ENCODE results near the gene ADCY5. TPM values are rescaled to one million over a fixed set of nuclear protein-coding genes. Genes with fewer than 3 reads are reported as not detected.

ADCY5 gene
- total RNA-seq, 2 experiments from 2014 or later: 0.10 TPM; not detected in 1

DNA sequence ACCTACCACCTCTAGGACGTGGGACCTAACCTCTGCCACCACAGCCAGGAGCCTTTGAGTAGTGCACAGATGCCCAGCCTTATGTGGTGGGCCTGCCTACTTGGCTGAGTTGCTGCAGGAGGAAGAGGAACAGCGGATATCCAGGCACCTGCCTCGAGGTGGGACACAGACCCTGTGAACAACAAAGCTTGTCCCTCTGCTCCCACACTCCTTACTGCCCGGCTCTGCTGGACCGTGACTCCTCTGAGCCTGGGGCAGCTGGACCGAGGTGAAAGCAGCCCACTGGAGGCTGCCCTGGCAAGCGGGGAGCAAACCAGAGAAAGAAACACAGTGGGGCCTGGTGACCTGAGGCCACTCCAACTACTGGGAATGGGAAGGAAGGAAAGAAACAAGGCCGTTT, 149.3 kb downstream of the ADCY5 start:
- Mint-ChIP-seq H3K36me3 (ENCODE audit: low read depth) (no peaks in the 10 kb centered on the region), H3K4me1 (ENCODE audit: low read depth) (no peaks in the 10 kb centered on the region), H3K27ac (no peak overlapping the region), H3K27me3 (ENCODE audit: low read depth) (no peaks in the 10 kb centered on the region), H3K4me3 (no peak overlapping the region), H3K9me3 (no peaks in the 10 kb centered on the region)
- DNase-seq: no peak
- intact Hi-C loops (cut with micrococcal nuclease): no loop called here
- CTCF ChIA-PET: no interaction called here

DNA sequence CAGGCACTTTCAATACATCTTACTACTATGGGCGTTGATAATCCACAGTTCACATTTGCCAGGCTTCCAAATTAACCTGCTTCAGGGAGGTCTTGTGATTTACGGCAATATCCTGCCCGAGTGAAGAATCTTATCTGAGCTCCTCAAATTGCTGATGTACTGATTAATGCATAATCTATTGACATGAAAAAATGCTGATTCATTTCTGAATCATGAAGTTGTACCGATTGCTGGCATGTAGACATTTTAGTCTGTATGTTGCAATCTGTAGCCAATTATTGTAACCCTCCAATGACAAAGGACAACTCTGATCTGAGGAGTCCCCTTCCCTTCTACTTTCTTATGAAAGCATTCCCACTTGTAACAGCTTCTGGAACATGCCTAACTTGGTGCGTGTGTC, 150.0 kb downstream of the ADCY5 start:
- Mint-ChIP-seq H3K27ac (no peak overlapping the region), H3K4me1 (ENCODE audit: low read depth) (no peaks in the 10 kb centered on the region), H3K27me3 (ENCODE audit: low read depth) (no peaks in the 10 kb centered on the region), H3K9me3 (no peaks in the 10 kb centered on the region), H3K36me3 (ENCODE audit: low read depth) (no peaks in the 10 kb centered on the region), H3K4me3 (no peak overlapping the region)
- no peak for DNase-seq
- intact Hi-C loops (cut with micrococcal nuclease): no loop called here
- CTCF ChIA-PET: no interaction called here

DNA sequence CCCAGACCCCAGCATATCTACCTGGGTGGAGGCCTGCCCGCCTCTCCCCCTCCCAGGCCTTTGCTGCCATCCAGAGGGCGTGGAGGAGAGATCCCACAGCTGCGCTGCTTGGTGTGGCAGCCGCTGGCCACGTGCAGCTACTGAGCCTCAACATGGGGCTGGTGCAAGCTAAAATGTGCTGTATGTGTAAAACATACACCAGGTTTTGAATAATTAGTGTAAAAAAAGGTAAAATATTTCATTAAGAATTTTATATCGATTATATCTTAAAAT, 151.3 kb downstream of the ADCY5 start:
- Mint-ChIP-seq H3K9me3 (no peaks in the 10 kb centered on the region), H3K27me3 (ENCODE audit: low read depth) (no peaks in the 10 kb centered on the region), H3K4me1 (ENCODE audit: low read depth) (no peaks in the 10 kb centered on the region), H3K36me3 (ENCODE audit: low read depth) (no peaks in the 10 kb centered on the region), H3K4me3 (no peak overlapping the region), H3K27ac (no peak overlapping the region)
- peak; percentile 23 for DNase-seq
- CTCF ChIA-PET: no interaction called here
- intact Hi-C loops (cut with micrococcal nuclease): no loop called here

- intact Hi-C loops (cut with micrococcal nuclease): no loop called here
- CTCF ChIA-PET: no interaction called here
- Mint-ChIP-seq H3K27ac (no peak overlapping the region), H3K27me3 (ENCODE audit: low read depth) (no peaks in the 10 kb centered on the region), H3K36me3 (ENCODE audit: low read depth) (no peaks in the 10 kb centered on the region), H3K9me3 (no peaks in the 10 kb centered on the region), H3K4me3 (no peak overlapping the region), H3K4me1 (ENCODE audit: low read depth) (no peaks in the 10 kb centered on the region)
- no peak for DNase-seq
Observed at GRCh38 chr3:123296836-123297626, 151.9 kb downstream of the ADCY5 start.

DNA sequence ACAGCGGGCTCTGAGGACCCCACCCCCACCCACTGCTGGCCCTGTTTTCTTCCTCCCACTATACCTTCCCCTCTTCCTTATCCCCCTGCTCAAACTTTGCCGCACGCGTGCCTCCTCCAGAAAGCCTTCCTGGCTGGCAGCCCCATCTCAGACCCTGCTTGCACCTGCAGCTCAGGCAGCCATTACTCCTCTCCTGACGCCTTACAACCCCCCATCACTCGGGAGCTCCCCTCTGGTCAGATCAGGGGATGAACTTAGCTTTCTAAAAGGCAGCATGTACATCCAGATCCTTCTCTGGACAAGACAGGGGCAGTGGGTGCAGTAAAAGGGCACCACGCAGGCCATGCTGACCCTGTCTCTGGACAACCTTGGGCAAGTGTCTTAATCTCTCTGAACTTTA, 152.6 kb downstream of the ADCY5 start:
- no peak overlapping the region for H3K4me3 Mint-ChIP-seq
- no peak overlapping the region for H3K27ac Mint-ChIP-seq
- no peaks in the 10 kb centered on the region for H3K9me3 Mint-ChIP-seq
- no peaks in the 10 kb centered on the region for H3K4me1 Mint-ChIP-seq (ENCODE audit: low read depth)
- CTCF ChIA-PET: no interaction called here
- DNase-seq: no peak
- intact Hi-C loops (cut with micrococcal nuclease): no loop called here
- H3K27me3 Mint-ChIP-seq (ENCODE audit: low read depth): no peaks in the 10 kb centered on the region
- no peaks in the 10 kb centered on the region for H3K36me3 Mint-ChIP-seq (ENCODE audit: low read depth)

DNA sequence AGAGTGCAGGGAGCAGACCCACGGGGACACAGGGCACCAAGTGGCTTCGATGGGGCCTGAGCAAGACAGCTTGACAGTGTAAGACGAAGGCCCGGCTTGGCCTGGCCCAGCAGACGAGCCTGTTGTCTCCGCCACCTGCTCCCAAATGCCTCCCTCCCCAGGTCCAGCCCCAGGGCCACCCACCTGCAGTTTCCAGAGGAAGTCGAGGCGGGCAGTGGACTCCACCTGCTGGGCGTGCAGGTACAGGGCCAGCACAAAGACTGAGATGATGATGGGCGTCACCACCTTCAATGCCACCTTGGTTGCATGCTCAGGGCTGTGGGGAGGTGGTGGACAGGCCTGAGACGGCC, 153.0 kb downstream of the ADCY5 start:
- Mint-ChIP-seq H3K4me3 (no peak overlapping the region), H3K27me3 (ENCODE audit: low read depth) (no peaks in the 10 kb centered on the region), H3K36me3 (ENCODE audit: low read depth) (no peaks in the 10 kb centered on the region), H3K9me3 (no peaks in the 10 kb centered on the region), H3K27ac (no peak overlapping the region), H3K4me1 (ENCODE audit: low read depth) (no peaks in the 10 kb centered on the region)
- DNase-seq: no peak
- CTCF ChIA-PET: no interaction called here
- intact Hi-C loops (cut with micrococcal nuclease): no loop called here

GRCh38 chr3:123295171-123295900, 153.6 kb downstream of the ADCY5 start:
- H3K27me3 Mint-ChIP-seq (ENCODE audit: low read depth): no peaks in the 10 kb centered on the region
- no peaks in the 10 kb centered on the region for H3K9me3 Mint-ChIP-seq
- no peak overlapping the region for H3K4me3 Mint-ChIP-seq
- no peak overlapping the region for H3K27ac Mint-ChIP-seq
- intact Hi-C loops (cut with micrococcal nuclease): no loop called here
- no peaks in the 10 kb centered on the region for H3K36me3 Mint-ChIP-seq (ENCODE audit: low read depth)
- no peaks in the 10 kb centered on the region for H3K4me1 Mint-ChIP-seq (ENCODE audit: low read depth)
- DNase-seq: no peak
- CTCF ChIA-PET: no interaction called here

GRCh38 chr3:123294296-123294938, 154.5 kb downstream of the ADCY5 start:
- Mint-ChIP-seq H3K4me3 (no peak overlapping the region), H3K36me3 (ENCODE audit: low read depth) (no peaks in the 10 kb centered on the region), H3K4me1 (ENCODE audit: low read depth) (no peaks in the 10 kb centered on the region), H3K9me3 (no peaks in the 10 kb centered on the region), H3K27ac (no peak overlapping the region), H3K27me3 (ENCODE audit: low read depth) (no peaks in the 10 kb centered on the region)
- no peak for DNase-seq
- intact Hi-C loops (cut with micrococcal nuclease): no loop called here
- CTCF ChIA-PET: no interaction called here

GRCh38 chr3:123292321-123293310, 156.3 kb downstream of the ADCY5 start:
- H3K9me3 Mint-ChIP-seq: no peaks in the 10 kb centered on the region
- no peaks in the 10 kb centered on the region for H3K36me3 Mint-ChIP-seq (ENCODE audit: low read depth)
- H3K4me3 Mint-ChIP-seq: no peak overlapping the region
- H3K27ac Mint-ChIP-seq: no peak overlapping the region
- DNase-seq: no peak
- intact Hi-C loops (cut with micrococcal nuclease): no loop called here
- H3K27me3 Mint-ChIP-seq (ENCODE audit: low read depth): no peaks in the 10 kb centered on the region
- no peaks in the 10 kb centered on the region for H3K4me1 Mint-ChIP-seq (ENCODE audit: low read depth)
- CTCF ChIA-PET: no interaction called here

DNA sequence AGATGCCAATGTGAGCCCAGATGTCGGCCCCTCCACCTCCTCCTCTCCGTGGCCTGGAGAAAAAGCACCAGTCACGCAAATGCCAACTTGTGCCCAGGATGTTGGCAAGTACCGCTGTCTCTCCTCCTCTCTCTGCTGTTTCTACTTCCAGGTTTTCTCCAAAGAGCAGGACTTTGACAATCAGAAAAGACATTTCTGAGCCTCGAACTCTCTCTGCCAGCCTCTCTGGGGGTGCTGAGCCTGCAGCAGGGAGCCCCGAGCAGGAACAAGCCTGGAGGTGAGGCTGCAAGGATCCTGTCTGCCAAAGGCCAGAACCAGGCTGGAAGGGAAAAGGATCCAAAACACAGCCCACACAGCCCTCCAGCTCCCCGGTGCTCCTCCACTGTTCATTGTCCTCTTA, 157.5 kb downstream of the ADCY5 start:
- Mint-ChIP-seq H3K27ac (no peak overlapping the region), H3K4me3 (no peak overlapping the region), H3K36me3 (ENCODE audit: low read depth) (no peaks in the 10 kb centered on the region), H3K27me3 (ENCODE audit: low read depth) (no peaks in the 10 kb centered on the region), H3K9me3 (no peaks in the 10 kb centered on the region), H3K4me1 (ENCODE audit: low read depth) (no peaks in the 10 kb centered on the region)
- intact Hi-C loops (cut with micrococcal nuclease): no loop called here
- DNase-seq: no peak
- CTCF ChIA-PET: no interaction called here

- Mint-ChIP-seq H3K27me3 (ENCODE audit: low read depth) (no peaks in the 10 kb centered on the region), H3K9me3 (no peaks in the 10 kb centered on the region), H3K4me1 (ENCODE audit: low read depth) (no peaks in the 10 kb centered on the region), H3K4me3 (no peak overlapping the region), H3K36me3 (ENCODE audit: low read depth) (no peaks in the 10 kb centered on the region), H3K27ac (no peak overlapping the region)
- intact Hi-C loops (cut with micrococcal nuclease): no loop called here
- no peak for DNase-seq
- CTCF ChIA-PET: interaction anchor here (0.6 kb wide), 1 partner anchor 264 kb away, joined by 3 read pairs; the partner anchor contains the start of gene SEMA5B
Observed at GRCh38 chr3:123290962-123291361, 157.9 kb downstream of the ADCY5 start.

Data from activated naive CD4-positive, alpha-beta T cell treated with anti-CD3 and anti-CD28 coated beads for 36 hours (primary cell).